HCT116 (cell line): ENCODE data around the gene UFSP2. TPM values are rescaled to one million over a fixed set of nuclear protein-coding genes. Genes with fewer than 3 reads are reported as not detected.

Source experiments
- ATAC-seq: fragments of 200-7000 bp; cut with Tn5 transposase; 2 replicates; pipeline ENCODE4 v1.9.1; 2020; ENCODE audit warnings: mild to moderate bottlenecking, moderate library complexity
- BruUV-seq: library from RNA; stranded (reverse); fragments of 400-500 nt; replicated peaks from 2 replicates; lab custom pipeline; 2021; lab: Mats Ljungman, UMichigan
- CTCF ChIA-PET: fragments of 300-600 bp; sonication (Branson Sonifier 250); formaldehyde crosslinking; loops from one replicate; lab custom pipeline; 2021; ENCODE audit warnings: antibody characterized with exemption; lab: Charles Lee
- POLR2A ChIA-PET: fragments of 300-600, 350-600 bp; sonication (Branson Sonifier 250); formaldehyde crosslinking; loops from one replicate; lab custom pipeline; 2021; ENCODE audit warnings: antibody characterized with exemption; lab: Charles Lee
- RAD21 ChIA-PET, 2 experiments: fragments of 300-600 bp; sonication (Branson Sonifier 250); formaldehyde crosslinking; loops; one replicate each; lab custom pipeline; 2023; ENCODE audit warnings: low total read pairs in 2 of 2; ENCODE audit not compliant: uncharacterized antibody in 2 of 2, unreplicated experiment in 2 of 2, low non-redundant PET in 1 of 2; lab: Charles Lee
- DNase-seq: peaks from one replicate; pipeline ENCODE4 v3.0.0-alpha.2; 2010; ENCODE audit warnings: low read depth, low spot score
- H2AFZ ChIP-seq: fragments of 200-600 bp; shearing (Covaris generic), sonication (generic); 2 replicates; pipeline ENCODE4 v1.6.1; 2017; ENCODE audit warnings: low read depth, mixed run types, mixed read lengths, antibody characterized with exemption, low read length; ENCODE audit not compliant: poor library complexity, severe bottlenecking
- H3K27ac ChIP-seq: 2 replicates; pipeline ENCODE4 v1.5.1; 2012; ENCODE audit warnings: low read depth, low read length
- H3K27me3 ChIP-seq: fragments of 200-600 bp; sonication (generic); 2 replicates; pipeline ENCODE4 v1.6.1; 2016; ENCODE audit warnings: mixed run types, low read length, mixed read lengths; ENCODE audit not compliant: insufficient read depth
- H3K36me3 ChIP-seq, 2 experiments: fragments of 200-500 bp in 1 of 2; fragments of 200-600 bp in 1 of 2; sonication (Bioruptor generic) in 1 of 2; sonication (generic) in 1 of 2; 2 replicates each; pipeline versions ENCODE4 v1.5.1 to v1.6.1; 2014 to 2016; ENCODE audit warnings: low read length in 2 of 2, inconsistent platforms in 1 of 2, mixed read lengths in 1 of 2, mixed run types in 1 of 2; ENCODE audit not compliant: insufficient read depth in 2 of 2, control insufficient read depth in 1 of 2
- H3K4me1 ChIP-seq, 2 experiments: fragments of 200-600 bp in 1 of 2; sonication (generic) in 1 of 2; 2 replicates each; pipeline versions ENCODE4 v1.5.1 to v1.6.1; 2012 to 2017; ENCODE audit warnings: low read length in 2 of 2, inconsistent platforms in 1 of 2, mild to moderate bottlenecking in 1 of 2, mixed read lengths in 1 of 2, mixed run types in 1 of 2, moderate library complexity in 1 of 2; ENCODE audit not compliant: insufficient read depth in 2 of 2, control insufficient read depth in 1 of 2
- H3K4me2 ChIP-seq: fragments of 200-600 bp; sonication (generic); 2 replicates; pipeline ENCODE4 v1.6.1; 2017; ENCODE audit warnings: mixed run types, low read length, mixed read lengths
- H3K4me3 ChIP-seq, 2 experiments: fragments of 200-600 bp in 1 of 2; sonication (generic) in 1 of 2; replicated peaks in 1 of 2; 2 replicates each; pipeline ENCODE4 v1.5.1; 2011 to 2016; ENCODE audit warnings: low read length in 2 of 2, control low read depth in 1 of 2, low read depth in 1 of 2, mild to moderate bottlenecking in 1 of 2, mixed read lengths in 1 of 2, mixed run types in 1 of 2
- H3K79me2 ChIP-seq: fragments of 200-600 bp; sonication (generic); 2 replicates; pipeline ENCODE4 v1.6.1; 2017; ENCODE audit warnings: mild to moderate bottlenecking, mixed run types, low read length, moderate library complexity, mixed read lengths; ENCODE audit not compliant: insufficient read depth
- H3K9ac ChIP-seq: fragments of 200-600 bp; sonication (generic); 2 replicates; pipeline ENCODE4 v1.6.1; 2016; ENCODE audit warnings: low read length, mixed read lengths
- H3K9me2 ChIP-seq: fragments of 200-600 bp; sonication (generic), shearing (Covaris generic); 2 replicates; pipeline ENCODE4 v1.6.1; 2017; ENCODE audit warnings: mixed run types, mild to moderate bottlenecking, moderate library complexity; ENCODE audit not compliant: insufficient read depth
- H3K9me3 ChIP-seq, 2 experiments: fragments of 200-500 bp in 1 of 2; fragments of 200-600 bp in 1 of 2; sonication (Bioruptor generic) in 1 of 2; sonication (generic) in 1 of 2; 2 replicates each; pipeline ENCODE4 v1.6.1; 2014 to 2017; ENCODE audit warnings: low read length in 2 of 2, mixed read lengths in 2 of 2, inconsistent platforms in 1 of 2, low read depth in 1 of 2, mild to moderate bottlenecking in 1 of 2, mixed run types in 1 of 2, moderate library complexity in 1 of 2; ENCODE audit not compliant: control insufficient read depth in 1 of 2, insufficient read depth in 1 of 2
- H4K20me1 ChIP-seq: fragments of 200-600 bp; sonication (generic), shearing (Covaris generic); 2 replicates; pipeline ENCODE4 v1.6.1; 2017; ENCODE audit warnings: mixed run types, mild to moderate bottlenecking, moderate library complexity; ENCODE audit not compliant: insufficient read depth
- CBX3 ChIP-seq: IDR thresholded peaks from 2 replicates; pipeline ENCODE4 v1.6.1; 2012; ENCODE audit warnings: low read depth
- EGR1 ChIP-seq: IDR thresholded peaks from 2 replicates; pipeline ENCODE4 v1.6.1; 2012; ENCODE audit warnings: low read depth
- EZH2phosphoT487 ChIP-seq: fragments of 200-600 bp; IDR thresholded peaks from 2 replicates; pipeline ENCODE4 v1.6.1; 2018; ENCODE audit warnings: antibody characterized with exemption, borderline replicate concordance
- POLR2AphosphoS5 ChIP-seq: IDR thresholded peaks from 2 replicates; pipeline ENCODE4 v1.6.1; 2011; ENCODE audit warnings: mild to moderate bottlenecking, low read depth, low read length, moderate library complexity
- SIN3A ChIP-seq: IDR thresholded peaks from 2 replicates; pipeline ENCODE4 v1.6.1; 2012; ENCODE audit warnings: low read depth
- SP1 ChIP-seq: IDR thresholded peaks from 2 replicates; pipeline ENCODE4 v1.6.1; 2012; ENCODE audit warnings: low read depth
- TCF7L2 ChIP-seq: IDR thresholded peaks from 2 replicates; pipeline ENCODE4 v1.7.0; 2011; ENCODE audit warnings: borderline replicate concordance, inconsistent platforms; ENCODE audit not compliant: insufficient read depth, insufficient read length; ENCODE audit errors: extremely low read depth
- ZFX ChIP-seq: fragments of 450-650 bp; IDR thresholded peaks from 2 replicates; pipeline ENCODE4 v1.6.1; 2017
- intact Hi-C: fragments of 100-400 bp; cut with micrococcal nuclease; formaldehyde crosslinking; loops from 2 replicates; pipeline ENCODE4 v1.10.0; 2022
- total RNA-seq: library from RNA; stranded (reverse); gene quantifications from one replicate; pipeline ENCODE4 v1.2.1, GENCODE V29; 2021; ENCODE audit not compliant: unreplicated experiment
- TF ChIP-seq, protein P1 (sequence below): IDR thresholded peaks from 2 replicates; pipeline ENCODE4 v1.6.1; 2012

Gene UFSP2
- total RNA-seq, 1 experiment from 2014 or later = 29.4 TPM

DNA sequence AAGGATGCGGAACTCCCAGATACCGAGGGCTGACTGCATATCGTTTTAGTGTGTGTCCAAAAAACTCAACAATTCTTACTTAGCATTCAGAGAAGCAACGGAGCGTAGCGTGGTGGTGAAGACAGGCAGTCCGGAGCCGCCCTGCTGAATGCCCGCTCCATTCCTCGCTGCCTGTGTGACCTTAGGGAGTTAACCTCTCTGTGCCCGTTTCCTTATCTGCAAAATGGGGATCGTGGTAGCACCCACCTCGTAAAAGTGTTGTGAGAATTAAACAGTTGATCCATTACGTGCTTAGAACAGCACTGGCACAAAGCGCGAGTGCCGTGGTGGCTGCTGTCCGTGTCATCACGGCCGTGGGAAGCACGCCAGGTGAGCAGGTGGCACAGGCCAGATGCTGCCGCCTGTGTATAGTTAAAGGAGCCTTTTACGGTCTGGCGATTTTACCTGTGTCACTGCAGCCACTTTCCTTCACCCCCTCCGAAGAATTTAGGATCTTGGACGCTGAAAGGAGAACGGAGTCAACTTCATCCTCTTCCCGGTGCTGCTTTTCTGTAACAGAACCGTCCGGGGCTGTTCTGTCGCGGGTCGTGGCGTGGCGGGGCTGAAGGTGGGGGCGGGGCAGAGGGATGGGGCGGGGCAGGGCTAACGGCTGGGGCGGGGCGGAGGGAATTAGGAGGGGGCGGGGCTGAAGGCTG lies 44.9 kb upstream of the UFSP2 start:
- POLR2A ChIA-PET = no interaction called here
- Histone ChIP-seq H3K4me2 (peak overlapping the region; percentile 89), H3K9me3 (no peaks in the 10 kb centered on the region), H3K9me2 (no peaks in the 10 kb centered on the region), H3K79me2 (no peaks in the 10 kb centered on the region), H3K27me3 (no peaks in the 10 kb centered on the region), H3K4me1 (peaks cover 2 to 12% of the 10 kb centered on the region in 2 experiments; a peak in 3 of 4 replicates), H3K27ac (no peak overlapping the region), H4K20me1 (no peaks in the 10 kb centered on the region), H3K4me3 (peak overlapping the region; percentile 66 to 71), H3K36me3 (no peaks in the 10 kb centered on the region), H2AFZ (peak overlapping the region; percentile 50), H3K9ac (peak overlapping the region; percentile 62)
- CTCF ChIA-PET = no interaction called here
- DNase-seq = peak; percentile 19
- intact Hi-C loops = loop anchor here (1.0 to 5.0 kb wide), 3 partner anchors 118 to 567 kb away; no protein-coding TSS in a partner anchor
- TF ChIP-seq SP1 (peak; percentile 13; the same call in 1 of the 2 replicates), CBX3 (peak; percentile 49), SIN3A (peak; percentile 37; the same call in 1 of the 2 replicates), TCF7L2 (peak; percentile 24), POLR2AphosphoS5 (0 out of 2 replicates have a peak, but pooled peaks have one; percentile 25), EGR1 (no peak), ZFX (no peak), EZH2phosphoT487 (no peak)
- TF ChIP-seq, protein P1, sequence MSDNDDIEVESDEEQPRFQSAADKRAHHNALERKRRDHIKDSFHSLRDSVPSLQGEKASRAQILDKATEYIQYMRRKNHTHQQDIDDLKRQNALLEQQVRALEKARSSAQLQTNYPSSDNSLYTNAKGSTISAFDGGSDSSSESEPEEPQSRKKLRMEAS = peak; percentile 83
- TSS peak; percentile 88 for BruUV-seq
- RAD21 ChIA-PET = no interaction called here
- peak; percentile 26 for ATAC-seq
